Skeletal muscle tissue (tissue), 4 donors: ENCODE data around the gene SEMA5A. TPM values are rescaled to one million over a fixed set of nuclear protein-coding genes. Genes with fewer than 3 reads are reported as not detected.
A peak's percentile ranks its signal among the peaks of the same experiment; 100 is the strongest.

Experiments
- H3K27ac ChIP-seq: one replicate; pipeline ENCODE4 v1.7.0; 2013; ENCODE audit warnings: mild to moderate bottlenecking, low read depth, low read length, inconsistent platforms
- H3K27me3 ChIP-seq, 3 donors: one replicate each; pipeline ENCODE4 v1.7.0; 2013; ENCODE audit warnings: low read length in 3 of 3; ENCODE audit not compliant: control insufficient read depth in 3 of 3, insufficient read depth in 3 of 3
- H3K36me3 ChIP-seq, 3 donors: one replicate each; pipeline ENCODE4 v1.7.0; 2013; ENCODE audit warnings: low read length in 3 of 3; ENCODE audit not compliant: control insufficient read depth in 3 of 3, insufficient read depth in 3 of 3
- H3K4me1 ChIP-seq, 3 donors: one replicate each; pipeline ENCODE4 v1.7.0; 2013; ENCODE audit warnings: low read length in 3 of 3, mild to moderate bottlenecking in 3 of 3; ENCODE audit not compliant: control insufficient read depth in 3 of 3, insufficient read depth in 3 of 3
- H3K4me3 ChIP-seq, 3 donors: one replicate each; pipeline ENCODE4 v1.7.0; 2013; ENCODE audit warnings: low read length in 3 of 3
- H3K9ac ChIP-seq, 3 donors: one replicate each; pipeline ENCODE4 v1.7.0; 2013; ENCODE audit warnings: low read length in 3 of 3, mild to moderate bottlenecking in 3 of 3, moderate library complexity in 2 of 3, low read depth in 1 of 3
- H3K9me3 ChIP-seq, 3 donors: one replicate each; pipeline ENCODE4 v1.7.0; 2013; ENCODE audit warnings: low read length in 3 of 3; ENCODE audit not compliant: control insufficient read depth in 3 of 3
- total RNA-seq: library from RNA; depleted of rRNA; stranded (reverse); fragments of >200 nt; gene quantifications from one replicate; pipeline ENCODE4 v1.2.3, GENCODE V29; 2014
- donor health status: Osteomylitis.

The SEMA5A gene
- total RNA-seq, 1 donor from 2014 or later: 25.1 TPM

- Histone ChIP-seq H3K27ac (peak overlapping the region; percentile 38), H3K9ac (no peak overlapping the region), H3K4me3 (no peak overlapping the region), H3K36me3 (no peaks in the 10 kb centered on the region), H3K27me3 (no peaks in the 10 kb centered on the region), H3K4me1 (no peaks in the 10 kb centered on the region), H3K9me3 (no peaks in the 10 kb centered on the region)
Measured at GRCh38 chr5:9284781-9285307, 261.0 kb downstream of the SEMA5A start.

- Histone ChIP-seq H3K4me3 (no peak overlapping the region), H3K9ac (no peak overlapping the region), H3K4me1 (no peaks in the 10 kb centered on the region), H3K36me3 (no peaks in the 10 kb centered on the region), H3K27me3 (no peaks in the 10 kb centered on the region), H3K27ac (peak overlapping the region; percentile 37), H3K9me3 (no peaks in the 10 kb centered on the region)
Measured at GRCh38 chr5:9284272-9284671, 261.6 kb downstream of the SEMA5A start.

- no peaks in the 10 kb centered on the region for H3K27me3 ChIP-seq
- no peaks in the 10 kb centered on the region for H3K4me1 ChIP-seq
- H3K9me3 ChIP-seq: no peaks in the 10 kb centered on the region
- no peaks in the 10 kb centered on the region for H3K36me3 ChIP-seq
- H3K4me3 ChIP-seq: no peak overlapping the region
- H3K9ac ChIP-seq: no peak overlapping the region
- no peak overlapping the region for H3K27ac ChIP-seq
Measured at GRCh38 chr5:9283473-9283872, 262.4 kb downstream of the SEMA5A start.

DNA sequence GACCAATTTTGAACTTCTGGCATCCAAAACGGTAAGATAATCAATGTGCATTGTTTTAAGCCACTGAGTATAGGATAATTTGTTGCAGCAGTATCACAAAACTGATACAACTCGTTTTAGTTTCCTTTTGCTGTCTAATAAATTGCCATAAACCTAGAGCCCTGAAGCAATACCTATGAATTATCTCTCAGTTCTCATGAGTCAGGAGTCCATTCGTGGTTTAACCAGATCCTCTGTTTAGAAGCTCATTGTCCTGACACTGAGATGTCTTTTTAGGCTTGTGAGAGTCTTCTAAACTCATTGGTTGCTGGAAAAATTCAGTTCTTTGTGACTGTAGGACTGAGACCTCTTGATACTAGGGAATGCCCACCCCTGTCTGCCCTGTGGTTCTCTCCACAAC is 262.9 kb downstream of the SEMA5A start:
- Histone ChIP-seq H3K27ac (no peak overlapping the region), H3K9ac (no peak overlapping the region), H3K27me3 (no peaks in the 10 kb centered on the region), H3K36me3 (no peaks in the 10 kb centered on the region), H3K9me3 (no peaks in the 10 kb centered on the region), H3K4me1 (no peaks in the 10 kb centered on the region), H3K4me3 (no peak overlapping the region)

DNA sequence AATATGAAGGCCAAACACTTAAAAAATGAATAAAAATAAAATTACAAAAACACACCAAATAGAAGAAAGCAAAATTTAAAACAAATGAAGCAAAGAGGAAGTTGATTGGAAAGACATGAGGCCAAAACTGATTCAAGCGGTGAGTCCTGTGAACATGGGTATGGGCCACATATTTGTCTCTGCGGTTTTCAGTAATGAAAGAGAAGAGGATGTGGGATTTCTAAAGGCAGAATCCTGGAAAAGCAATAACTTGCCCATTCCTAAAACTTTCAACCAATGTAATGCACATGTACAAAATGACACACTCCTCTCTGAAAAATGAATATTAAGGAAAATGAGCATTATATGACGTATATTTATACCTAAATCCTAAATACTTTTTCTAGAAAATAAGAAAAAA is 263.7 kb downstream of the SEMA5A start:
- H3K27me3 ChIP-seq: no peaks in the 10 kb centered on the region
- H3K27ac ChIP-seq: no peak overlapping the region
- no peak overlapping the region for H3K9ac ChIP-seq
- H3K4me3 ChIP-seq: no peak overlapping the region
- H3K36me3 ChIP-seq: no peaks in the 10 kb centered on the region
- H3K4me1 ChIP-seq: no peaks in the 10 kb centered on the region
- no peaks in the 10 kb centered on the region for H3K9me3 ChIP-seq

DNA sequence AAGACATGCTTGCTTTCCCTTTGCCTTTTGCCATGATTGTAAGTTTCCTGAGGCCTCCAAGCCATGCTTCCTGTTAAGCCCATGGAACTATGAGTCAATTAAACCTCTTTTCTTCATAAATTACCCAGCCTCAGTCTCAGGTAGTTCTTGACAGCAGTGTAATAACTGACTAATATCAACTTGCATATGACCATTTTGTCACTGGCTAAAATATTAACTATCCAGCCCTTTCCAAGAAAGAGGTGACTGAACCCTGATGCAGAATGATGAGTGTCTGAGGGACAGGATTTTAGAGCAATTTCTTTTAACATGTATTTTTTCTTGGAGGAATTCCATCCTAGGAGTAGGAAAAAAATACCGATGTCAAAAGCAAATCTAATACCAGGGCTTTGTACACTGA is 266.1 kb downstream of the SEMA5A start:
- H3K36me3 ChIP-seq: no peaks in the 10 kb centered on the region
- no peaks in the 10 kb centered on the region for H3K4me1 ChIP-seq
- H3K27ac ChIP-seq: no peak overlapping the region
- H3K27me3 ChIP-seq: no peaks in the 10 kb centered on the region
- no peak overlapping the region for H3K4me3 ChIP-seq
- H3K9ac ChIP-seq: no peak overlapping the region
- H3K9me3 ChIP-seq: no peaks in the 10 kb centered on the region

GRCh38 chr5:9278921-9279603 is 266.8 kb downstream of the SEMA5A start:
- H3K4me3 ChIP-seq: no peak overlapping the region
- H3K27me3 ChIP-seq: no peaks in the 10 kb centered on the region
- H3K9ac ChIP-seq: no peak overlapping the region
- H3K4me1 ChIP-seq: no peaks in the 10 kb centered on the region
- no peaks in the 10 kb centered on the region for H3K9me3 ChIP-seq
- H3K36me3 ChIP-seq: no peaks in the 10 kb centered on the region
- no peak overlapping the region for H3K27ac ChIP-seq

GRCh38 chr5:9269014-9269413 is 276.9 kb downstream of the SEMA5A start:
- H3K27ac ChIP-seq: no peak overlapping the region
- H3K4me1 ChIP-seq: no peaks in the 10 kb centered on the region
- no peaks in the 10 kb centered on the region for H3K36me3 ChIP-seq

GRCh38 chr5:9268226-9268625 is 277.6 kb downstream of the SEMA5A start:
- Histone ChIP-seq H3K4me1 (no peaks in the 10 kb centered on the region), H3K27ac (no peak overlapping the region), H3K4me3 (no peak overlapping the region), H3K9ac (no peak overlapping the region), H3K36me3 (no peaks in the 10 kb centered on the region), H3K9me3 (no peaks in the 10 kb centered on the region), H3K27me3 (no peaks in the 10 kb centered on the region)

More at GRCh38 chr5:9269014-9269413, 276.9 kb downstream of the SEMA5A start:
- Histone ChIP-seq H3K27me3 (no peaks in the 10 kb centered on the region), H3K4me3 (no peak overlapping the region), H3K9me3 (no peaks in the 10 kb centered on the region), H3K9ac (no peak overlapping the region)

DNA sequence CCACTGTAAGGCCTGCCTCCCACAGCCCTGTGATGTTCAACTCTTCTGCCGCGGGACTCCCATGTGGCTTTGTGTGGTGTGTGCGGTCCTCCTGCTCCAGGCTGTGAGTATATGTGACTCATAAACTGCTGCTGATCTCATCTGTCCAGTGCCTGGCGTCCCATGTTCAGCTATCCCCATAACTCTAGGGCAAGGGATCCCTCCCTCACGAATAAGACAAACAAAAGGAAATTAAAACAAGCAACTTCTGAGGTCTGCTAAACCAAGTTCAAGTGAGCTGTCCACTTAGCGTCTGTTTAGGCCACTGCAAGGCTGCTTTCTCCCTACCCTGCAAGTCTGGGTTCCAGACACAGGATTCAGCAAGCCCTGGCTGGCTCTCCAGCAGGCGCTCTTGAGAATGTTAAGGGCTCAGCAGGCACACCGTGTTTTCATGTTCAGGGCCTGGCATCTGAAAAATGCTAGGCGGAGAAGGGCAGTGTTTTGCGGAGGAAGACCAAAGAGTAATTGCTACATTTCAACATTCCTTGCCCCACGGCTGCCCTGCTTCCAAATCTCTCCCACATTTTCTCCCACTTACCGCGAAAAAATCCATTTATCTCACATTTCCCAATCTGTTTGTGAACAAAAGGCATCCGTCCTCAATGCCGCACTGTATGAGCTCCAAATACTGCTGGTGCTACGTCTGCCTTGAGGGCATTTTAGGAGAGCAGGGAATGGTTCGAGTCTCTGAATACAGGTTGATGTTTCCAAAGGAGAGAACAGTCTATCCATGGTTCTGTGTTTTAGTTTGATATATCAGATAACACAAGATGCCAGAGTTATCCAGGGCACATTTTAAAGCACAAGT is 280.2 kb downstream of the SEMA5A start:
- Histone ChIP-seq H3K9ac (no peak overlapping the region), H3K36me3 (no peaks in the 10 kb centered on the region), H3K9me3 (no peaks in the 10 kb centered on the region), H3K27ac (no peak overlapping the region), H3K4me3 (no peak overlapping the region), H3K4me1 (no peaks in the 10 kb centered on the region), H3K27me3 (no peaks in the 10 kb centered on the region)
